NCI-H748 treated with DMSO at 0.1 percent for 48 hours (cell line): ENCODE results near the gene COG1.
"Not testable (repeated sequence)": the region's sequence is repeated elsewhere in the genome, so short reads cannot be mapped to it uniquely, and the experiment has no call there.

Experiments used
- DNase-seq: peaks from one replicate; lab custom pipeline; 2025; lab: John Stamatoyannopoulos, UW

Gene COG1

GRCh38 chr17:73192894-73193701, at the start of gene COG1:
TSS of gene COG1 (plus strand) at chr17:73193055. CDS start at chr17:73193070, 15 bp downstream.
- peak; percentile 59 for DNase-seq

DNA sequence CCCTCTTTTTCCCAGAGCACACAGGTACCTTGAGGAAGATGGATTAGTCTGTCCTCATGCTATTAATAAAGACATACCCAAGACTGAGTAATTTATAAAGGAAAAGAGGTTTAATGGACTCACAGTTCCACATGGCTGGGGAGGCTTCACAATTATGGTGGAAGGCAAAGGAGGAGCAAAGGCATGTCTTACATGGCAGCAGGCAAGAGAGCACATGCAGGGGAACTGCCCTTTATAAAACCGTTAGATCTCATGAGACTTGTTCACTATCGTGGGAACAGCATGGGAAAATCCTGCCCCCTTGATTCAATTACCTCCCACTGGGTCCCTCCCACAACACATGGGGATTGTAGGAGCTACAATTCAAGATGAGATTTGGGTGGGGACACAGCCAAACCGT, 48.6 kb upstream of the COG1 start:
- DNase-seq: not testable (repeated sequence)

- DNase-seq: no peak
These were observed 47.2 kb upstream of the COG1 start for GRCh38 chr17:73145641-73146040.

DNA sequence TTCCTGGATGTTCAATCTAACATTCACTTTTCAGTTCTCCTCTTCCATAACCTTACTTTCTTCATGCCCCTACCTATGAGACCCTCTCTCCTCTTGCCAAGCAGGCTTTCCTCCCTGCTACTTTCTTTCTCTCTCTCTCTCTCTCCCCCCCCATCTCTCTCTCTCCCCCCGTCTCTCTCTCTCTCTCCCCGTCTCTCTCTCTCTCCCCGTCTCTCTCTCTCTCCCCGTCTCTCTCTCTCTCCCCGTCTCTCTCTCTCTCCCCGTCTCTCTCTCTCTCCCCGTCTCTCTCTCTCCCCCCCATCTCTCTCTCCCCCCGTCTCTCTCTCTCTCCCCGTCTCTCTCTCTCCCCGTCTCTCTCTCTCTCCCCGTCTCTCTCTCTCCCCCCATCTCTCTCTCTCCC, 45.1 kb upstream of the COG1 start:
- not testable (repeated sequence) for DNase-seq

GRCh38 chr17:73148540-73149334, 44.1 kb upstream of the COG1 start:
- DNase-seq: no peak

DNA sequence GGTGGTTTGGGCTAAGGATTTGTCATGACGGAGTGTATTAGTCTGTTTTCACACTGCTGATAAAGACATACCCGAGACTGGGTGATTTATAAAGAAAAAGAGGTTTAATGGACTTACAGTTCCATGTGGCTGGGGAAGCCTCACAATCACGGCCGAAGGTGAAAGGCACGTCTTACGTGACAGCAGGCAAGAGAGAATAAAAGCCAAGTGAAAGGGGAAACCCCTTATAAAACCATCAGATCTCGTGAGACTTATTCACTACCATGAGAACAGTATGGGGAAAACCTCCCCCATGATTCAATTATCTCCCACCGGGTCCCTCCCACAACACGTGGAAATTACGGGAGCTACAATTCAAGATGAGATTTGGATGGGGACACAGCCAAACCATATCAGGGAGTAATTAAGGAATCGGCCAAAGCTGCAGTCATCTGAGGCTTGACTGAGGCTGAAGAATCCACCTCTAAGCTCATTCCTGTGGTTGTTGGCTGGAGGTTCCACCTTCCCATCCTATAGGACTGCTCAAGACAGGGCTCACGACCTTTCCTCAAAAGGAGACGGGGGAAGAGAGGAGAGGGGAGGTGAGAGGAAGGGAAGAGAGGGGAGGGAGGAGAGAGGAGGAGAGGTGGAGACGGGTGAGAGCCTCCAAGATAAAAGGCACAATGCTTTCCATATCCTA, 42.1 kb upstream of the COG1 start:
- DNase-seq: not testable (repeated sequence)

GRCh38 chr17:73151916-73152632, 40.8 kb upstream of the COG1 start:
- no peak for DNase-seq

GRCh38 chr17:73155410-73156165, 37.3 kb upstream of the COG1 start:
- DNase-seq: no peak

GRCh38 chr17:73156166-73156840, 36.6 kb upstream of the COG1 start:
- DNase-seq: peak; percentile 20

DNA sequence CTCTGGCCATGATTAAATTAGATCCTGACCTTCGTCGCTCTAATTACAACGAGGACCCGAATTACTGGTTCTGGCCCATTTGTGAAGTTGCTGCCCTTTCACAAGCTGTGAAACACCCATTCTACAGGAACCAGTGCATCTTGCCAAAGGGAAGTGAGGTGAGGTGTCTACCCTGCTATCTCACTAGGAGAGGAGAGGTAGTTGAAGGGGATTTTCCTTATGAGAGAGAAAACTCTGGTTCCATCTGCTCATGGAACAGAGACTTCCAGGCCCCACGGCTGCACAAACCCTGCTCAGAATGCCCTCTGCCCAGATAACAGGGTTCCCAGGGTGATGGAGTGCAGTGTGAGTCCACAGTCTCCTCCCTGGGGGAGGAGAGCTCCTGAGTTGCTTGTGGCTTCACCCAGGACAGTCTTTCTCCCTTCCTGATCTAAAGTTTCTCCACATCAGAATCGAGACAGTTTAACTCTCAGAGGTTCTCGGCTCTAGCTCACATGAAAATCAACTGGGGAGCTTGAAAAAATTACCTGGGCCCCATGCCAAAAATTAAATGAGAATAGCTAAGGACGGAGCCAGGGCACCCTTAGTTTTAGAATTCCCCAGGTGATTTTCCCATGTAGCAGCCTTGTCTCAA, 35.9 kb upstream of the COG1 start:
- no peak for DNase-seq

DNA sequence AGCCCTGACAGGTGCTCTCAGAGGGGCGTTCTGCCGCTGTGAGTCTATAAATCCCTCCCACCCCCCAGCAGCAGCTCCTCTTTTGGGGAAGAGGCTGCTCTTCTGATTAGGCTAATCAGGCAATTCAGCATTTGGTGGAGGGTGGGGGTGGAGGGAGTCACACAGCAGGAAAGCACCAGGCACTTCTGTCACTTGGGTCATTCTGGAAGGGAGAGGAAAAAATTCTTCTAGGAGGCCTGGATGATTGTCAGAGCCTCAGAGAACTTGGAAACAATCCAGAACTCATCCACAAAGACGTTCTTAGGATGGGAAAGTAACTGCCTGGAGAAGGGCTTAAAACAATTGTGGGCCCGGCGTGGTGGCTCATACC, 35.3 kb upstream of the COG1 start:
- DNase-seq: no peak

DNA sequence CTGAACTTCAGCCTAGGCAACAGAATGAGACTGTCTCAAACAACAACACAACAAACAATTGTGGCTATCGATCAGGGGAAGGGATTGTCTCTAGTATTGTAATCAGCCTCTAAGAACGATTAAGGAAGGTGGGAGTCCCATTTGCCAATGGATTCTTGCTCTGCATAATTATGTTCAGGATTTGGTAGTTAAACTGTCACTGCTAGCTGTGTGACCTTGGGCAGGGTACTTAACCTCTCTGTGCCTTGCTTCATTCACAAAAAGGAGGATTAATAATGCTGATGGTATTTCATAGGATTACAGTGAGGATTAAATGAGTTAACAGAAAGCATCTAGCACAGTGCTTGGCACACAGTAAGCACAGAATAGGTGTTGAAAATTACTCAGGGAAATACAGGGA, 34.7 kb upstream of the COG1 start:
- DNase-seq: no peak

- DNase-seq: no peak
These were observed 31.8 kb upstream of the COG1 start for GRCh38 chr17:73160980-73161630.

- DNase-seq: peak; percentile 11
These were observed 29.8 kb upstream of the COG1 start for GRCh38 chr17:73163043-73163442.

DNA sequence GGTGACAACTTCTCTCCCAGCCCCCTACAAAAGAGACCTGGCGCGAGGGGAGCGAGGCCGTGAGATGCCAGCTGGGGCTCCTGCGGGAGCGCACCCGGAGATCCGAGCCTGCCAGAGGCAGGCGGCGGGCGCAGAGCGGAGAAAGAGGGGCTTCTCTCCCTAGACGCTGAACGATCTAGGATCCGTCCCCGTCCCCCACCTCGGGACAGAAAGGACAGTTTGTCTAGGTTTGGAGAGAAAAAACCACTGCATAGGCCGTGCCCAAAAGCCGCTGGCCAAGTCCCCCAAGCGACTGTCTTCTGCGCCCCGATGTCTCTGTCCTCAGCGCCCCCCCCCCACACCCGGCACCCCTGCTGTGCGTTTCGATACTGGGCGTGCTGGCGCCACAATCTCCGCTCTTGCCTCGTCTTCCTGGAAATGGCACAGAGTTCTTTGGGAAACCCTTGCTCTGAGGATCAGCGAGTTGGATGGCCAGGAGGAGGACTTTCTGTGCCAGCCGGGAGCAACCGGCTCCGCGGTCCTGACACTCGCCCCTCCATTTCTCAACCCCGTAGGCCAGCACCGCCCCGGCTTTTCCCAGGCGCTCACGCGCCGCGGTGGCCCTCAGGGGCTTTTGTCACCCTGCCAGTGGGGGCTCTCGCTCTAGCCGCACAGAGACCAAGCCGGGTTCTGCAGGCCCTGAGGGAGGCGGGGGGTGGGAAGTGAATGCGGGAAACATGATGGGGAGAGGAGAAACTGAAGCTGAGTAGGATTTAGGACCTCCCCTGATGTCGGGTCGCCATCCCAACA, 27.0 kb upstream of the COG1 start:
- no peak for DNase-seq

- no peak for DNase-seq
These were observed 25.9 kb upstream of the COG1 start for GRCh38 chr17:73166731-73167581.

- no peak for DNase-seq
These were observed 24.2 kb upstream of the COG1 start for GRCh38 chr17:73168667-73169066.

- DNase-seq: no peak
These were observed 22.5 kb upstream of the COG1 start for GRCh38 chr17:73170324-73170723.
